Measurements from ENCODE around the gene NUP98. TPM values are rescaled to one million over a fixed set of nuclear protein-coding genes. Genes with fewer than 3 reads are reported as not detected.

Gene NUP98
- polyA plus RNA-seq, 2 of the 4 experiments (the other 2 are of a cell fraction) = 54.2 to 121 TPM

DNA sequence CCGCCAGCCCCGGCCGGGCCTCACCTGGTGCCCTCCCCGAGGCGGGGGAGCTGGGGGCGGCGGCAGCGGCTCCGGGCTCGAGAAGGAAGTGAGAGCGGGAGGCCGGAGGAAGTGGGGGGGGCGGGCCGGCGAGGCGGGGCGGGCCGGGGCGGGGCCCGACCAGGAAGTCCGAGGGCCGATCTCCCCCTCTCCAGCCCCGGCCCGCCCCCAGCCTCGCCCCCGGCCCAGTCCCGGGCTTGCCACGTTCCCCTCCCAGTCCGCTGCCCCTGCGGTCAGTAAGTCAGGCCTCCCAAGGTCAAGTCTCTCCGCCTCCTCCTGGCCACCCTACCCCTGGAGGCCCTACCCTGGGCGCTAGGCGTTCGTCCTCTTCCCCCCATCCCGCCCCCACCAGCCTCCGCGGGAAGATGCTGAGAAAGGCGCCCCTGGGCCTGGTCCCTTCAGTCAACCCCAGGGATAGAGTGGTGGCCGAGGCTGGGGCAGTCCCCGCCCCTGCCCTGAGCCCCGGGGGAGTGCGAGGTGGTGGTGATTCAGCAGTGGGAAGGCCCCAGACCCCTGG, 43.6 kb upstream of the NUP98 start, which contains the start of gene RHOG:
Gene RHOG, minus strand, starts transcription at position 90 of the 556 bp plus-strand sequence. CDS start 12,821 bp downstream, outside the sequence.
- ChIA-PET CTCF (interaction anchor here (1.1 to 27.8 kb wide), 20 partner anchors 8 to 387 kb away, joined by 3 to 919 read pairs (median 5); partner anchors contain the start of genes PGAP2 and STIM1), POLR2A (interaction anchor here (0.7 to 2.2 kb wide), 11 partner anchors 10 to 232 kb away, joined by 3 to 44 read pairs (median 5); partner anchors contain the start of genes PGAP2 and STIM1)
- peak; percentile 80 to 87 for DNase-seq (ENCODE audit: low read depth in 1 of 2, low spot score in 1 of 2)
- H3K4me1 ChIP-seq = peaks cover 35% of the 10 kb centered on the region
- peak; percentile 86 for ATAC-seq
- peak within 1 kb of the TSS; percentile 95 to 98 for H3K27ac ChIP-seq
- H3K4me2 ChIP-seq = peak within 1 kb of the TSS; percentile 84
- no peaks in the 10 kb centered on the region for H3K9me3 ChIP-seq
- no CpG with 5 or more reads among the region's 42 CpGs for WGBS (ENCODE audit: missing lambda C conversion rate)
- no peak for FAIRE-seq
- peak within 1 kb of the TSS; percentile 84 for H3K4me3 ChIP-seq
- TF ChIP-seq JUN (IDR thresholded peaks at IDR 0.05) (peak; percentile 49 to 80; a peak in 3 of 5 replicates), NFE2L2 (conservative IDR thresholded peaks at IDR 0.05; ENCODE audit: low read length) (no peak), POLR2A (IDR thresholded peaks at IDR 0.05; ENCODE audit: low read length) (peak; percentile 25)
- TF ChIP-seq, protein P1, sequence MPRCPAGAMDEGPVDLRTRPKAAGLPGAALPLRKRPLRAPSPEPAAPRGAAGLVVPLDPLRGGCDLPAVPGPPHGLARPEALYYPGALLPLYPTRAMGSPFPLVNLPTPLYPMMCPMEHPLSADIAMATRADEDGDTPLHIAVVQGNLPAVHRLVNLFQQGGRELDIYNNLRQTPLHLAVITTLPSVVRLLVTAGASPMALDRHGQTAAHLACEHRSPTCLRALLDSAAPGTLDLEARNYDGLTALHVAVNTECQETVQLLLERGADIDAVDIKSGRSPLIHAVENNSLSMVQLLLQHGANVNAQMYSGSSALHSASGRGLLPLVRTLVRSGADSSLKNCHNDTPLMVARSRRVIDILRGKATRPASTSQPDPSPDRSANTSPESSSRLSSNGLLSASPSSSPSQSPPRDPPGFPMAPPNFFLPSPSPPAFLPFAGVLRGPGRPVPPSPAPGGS (IDR thresholded peaks at IDR 0.05) = 0 out of 3 replicates have a peak, but pooled peaks have one; percentile 47

- H3K4me3 ChIP-seq = peak overlapping the region; percentile 84
- TF ChIP-seq SMC3 (IDR thresholded peaks at IDR 0.05) (no peak), JUN (IDR thresholded peaks at IDR 0.05) (no peak), USF2 (IDR thresholded peaks at IDR 0.05) (no peak)
- H3K4me2 ChIP-seq = peak overlapping the region; percentile 84
- POLR2A ChIA-PET = interaction anchor here (0.9 to 2.2 kb wide), 8 partner anchors 9 to 232 kb away, joined by 4 to 44 read pairs (median 7); partner anchors contain the start of genes PGAP2 and STIM1
- ATAC-seq = peak; percentile 48 to 49
- DNase-seq (ENCODE audit: low read depth in 1 of 2, low spot score in 1 of 2) = no peak
- CTCF ChIA-PET = interaction anchor here (0.9 to 27.8 kb wide), 7 partner anchors 8 to 229 kb away, joined by 3 to 919 read pairs (median 18); partner anchors contain the start of genes PGAP2 and STIM1
- peak overlapping the region; percentile 95 to 98 for H3K27ac ChIP-seq
- WGBS (ENCODE audit: missing lambda C conversion rate) = 9% methylated on average over 12 of the region's 46 CpGs
- FAIRE-seq = no peak
- H3K4me1 ChIP-seq = peaks cover 39% of the 10 kb centered on the region
- H3K9me3 ChIP-seq = no peaks in the 10 kb centered on the region
Measured at GRCh38 chr11:3840004-3840869, 42.9 kb upstream of the NUP98 start.

GRCh38 chr11:3838504-3838903, 41.1 kb upstream of the NUP98 start:
- H3K27ac ChIP-seq = no peak overlapping the region
- ChIA-PET POLR2A (no interaction called here), CTCF (interaction anchor here (0.6 to 27.8 kb wide), 5 partner anchors 11 to 267 kb away, joined by 6 to 919 read pairs (median 14); partner anchors contain the start of genes PGAP2 and STIM1)
- H3K4me1 ChIP-seq = peaks cover 45% of the 10 kb centered on the region
- no peak for DNase-seq (ENCODE audit: low read depth in 1 of 2, low spot score in 1 of 2)
- no peak for FAIRE-seq
- ATAC-seq = no peak
- peak overlapping the region; percentile 84; the same call in 1 of the 3 replicates for H3K4me2 ChIP-seq
- H3K4me3 ChIP-seq = no peak overlapping the region
- 84% methylated on average over 2 of the region's 2 CpGs for WGBS (ENCODE audit: missing lambda C conversion rate)
- TF ChIP-seq CBX2 (IDR thresholded peaks at IDR 0.05; ENCODE audit: borderline replicate concordance, low read depth) (no peak), ESRRA (IDR thresholded peaks at IDR 0.05; ENCODE audit: borderline replicate concordance, low read length) (no peak), CHD2 (IDR thresholded peaks at IDR 0.05; ENCODE audit: low read length, partially characterized antibody) (no peak), ELK1 (IDR thresholded peaks at IDR 0.05; ENCODE audit: low read depth, low read length) (no peak), EHF (CRISPR knock-in tag; IDR thresholded peaks at IDR 0.05) (no peak), EHMT2 (IDR thresholded peaks at IDR 0.05; ENCODE audit: low read depth) (no peak), RFX5 (IDR thresholded peaks at IDR 0.05) (no peak), ATOH8 (CRISPR knock-in tag; IDR thresholded peaks at IDR 0.05; ENCODE audit: low read depth) (no peak), JUNB (IDR thresholded peaks at IDR 0.05) (no peak), HOXB13 (CRISPR knock-in tag; IDR thresholded peaks at IDR 0.05; ENCODE audit: low read depth) (no peak), POLR2AphosphoS2 (conservative IDR thresholded peaks at IDR 0.05; ENCODE audit: low read length) (no peak), PHF8 (IDR thresholded peaks at IDR 0.05; ENCODE audit: borderline replicate concordance, low read depth) (no peak), SREBF2 (IDR thresholded peaks at IDR 0.05) (no peak)
- TF ChIP-seq, protein P2, sequence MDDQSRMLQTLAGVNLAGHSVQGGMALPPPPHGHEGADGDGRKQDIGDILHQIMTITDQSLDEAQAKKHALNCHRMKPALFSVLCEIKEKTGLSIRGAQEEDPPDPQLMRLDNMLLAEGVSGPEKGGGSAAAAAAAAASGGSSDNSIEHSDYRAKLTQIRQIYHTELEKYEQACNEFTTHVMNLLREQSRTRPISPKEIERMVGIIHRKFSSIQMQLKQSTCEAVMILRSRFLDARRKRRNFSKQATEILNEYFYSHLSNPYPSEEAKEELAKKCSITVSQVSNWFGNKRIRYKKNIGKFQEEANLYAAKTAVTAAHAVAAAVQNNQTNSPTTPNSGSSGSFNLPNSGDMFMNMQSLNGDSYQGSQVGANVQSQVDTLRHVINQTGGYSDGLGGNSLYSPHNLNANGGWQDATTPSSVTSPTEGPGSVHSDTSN (IDR thresholded peaks at IDR 0.05) = no peak
- TF ChIP-seq, protein P3, sequence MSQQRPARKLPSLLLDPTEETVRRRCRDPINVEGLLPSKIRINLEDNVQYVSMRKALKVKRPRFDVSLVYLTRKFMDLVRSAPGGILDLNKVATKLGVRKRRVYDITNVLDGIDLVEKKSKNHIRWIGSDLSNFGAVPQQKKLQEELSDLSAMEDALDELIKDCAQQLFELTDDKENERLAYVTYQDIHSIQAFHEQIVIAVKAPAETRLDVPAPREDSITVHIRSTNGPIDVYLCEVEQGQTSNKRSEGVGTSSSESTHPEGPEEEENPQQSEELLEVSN (IDR thresholded peaks at IDR 0.05; ENCODE audit: borderline replicate concordance, low read depth) = no peak
- H3K9me3 ChIP-seq = no peaks in the 10 kb centered on the region

All from A549 (cell line).